Raji (cell line): ENCODE measurements around the gene HOXD3.

ENCODE experiments used
- POLR2A ChIP-seq: IDR thresholded peaks from 2 replicates; pipeline ENCODE4 v1.6.1; 2011; ENCODE audit warnings: low read depth, low read length, control low read depth; ENCODE audit not compliant: insufficient read depth

The HOXD3 gene

GRCh38 chr2:176156807-176157498, at the start of gene HOXD3:
Gene HOXD3 (plus strand): TSS chr2:176157307. CDS start chr2:176169115, 11,808 bp downstream.
- no peak for TF ChIP-seq POLR2A

GRCh38 chr2:176107731-176108181, 49.4 kb upstream of the HOXD3 start:
- TF ChIP-seq POLR2A = no peak

- no peak for TF ChIP-seq POLR2A
Measured at GRCh38 chr2:176109192-176109901, 47.8 kb upstream of the HOXD3 start.

GRCh38 chr2:176109946-176110345, 47.2 kb upstream of the HOXD3 start:
- TF ChIP-seq POLR2A = no peak

- TF ChIP-seq POLR2A = no peak
Measured at GRCh38 chr2:176110415-176111308, 46.4 kb upstream of the HOXD3 start.

GRCh38 chr2:176111309-176111663, 45.8 kb upstream of the HOXD3 start:
- no peak for TF ChIP-seq POLR2A

- TF ChIP-seq POLR2A = no peak
Measured at GRCh38 chr2:176111846-176112374, 45.2 kb upstream of the HOXD3 start.

GRCh38 chr2:176112375-176113302, 44.5 kb upstream of the HOXD3 start:
- TF ChIP-seq POLR2A = no peak

- TF ChIP-seq POLR2A = no peak
Measured at GRCh38 chr2:176114120-176114929, 42.8 kb upstream of the HOXD3 start.

GRCh38 chr2:176114930-176115625, 42.0 kb upstream of the HOXD3 start:
- no peak for TF ChIP-seq POLR2A

GRCh38 chr2:176115883-176116813, 41.0 kb upstream of the HOXD3 start, which contains the start of gene HOXD10:
Gene HOXD10 (plus strand): TSS chr2:176116778. CDS start chr2:176116834, 56 bp downstream.
- no peak for TF ChIP-seq POLR2A

GRCh38 chr2:176117162-176117822, 39.8 kb upstream of the HOXD3 start:
- TF ChIP-seq POLR2A = no peak
